Smooth muscle cell (in vitro differentiated cells): ENCODE measurements around the gene EEF1AKMT3. TPM values are rescaled to one million over a fixed set of nuclear protein-coding genes. Genes with fewer than 3 reads are reported as not detected.

Experiments
- DNase-seq: peaks from one replicate; lab custom pipeline; 2025; ENCODE audit not compliant: unreplicated experiment; lab: John Stamatoyannopoulos, UW
- H2AFZ ChIP-seq: fragments of 200-600 bp; sonication (generic); 2 replicates; pipeline ENCODE4 v1.6.0; 2016; ENCODE audit warnings: antibody characterized with exemption, low read depth, mild to moderate bottlenecking
- H3F3A ChIP-seq: fragments of 200-600 bp; sonication (generic); 2 replicates; pipeline ENCODE4 v1.6.0; 2017; ENCODE audit warnings: antibody characterized with exemption, low read depth
- H3K27ac ChIP-seq: fragments of 200-600 bp; sonication (generic); 2 replicates; pipeline ENCODE4 v1.5.1; 2016; ENCODE audit warnings: low read depth, mild to moderate bottlenecking
- H3K27me3 ChIP-seq: fragments of 200-600 bp; sonication (generic); 2 replicates; pipeline ENCODE4 v1.6.1; 2016; ENCODE audit warnings: low read depth, mild to moderate bottlenecking
- H3K36me3 ChIP-seq: fragments of 200-600 bp; sonication (generic); 2 replicates; pipeline ENCODE4 v1.5.1; 2016; ENCODE audit warnings: low read depth
- H3K4me1 ChIP-seq: fragments of 200-600 bp; sonication (generic); 2 replicates; pipeline ENCODE4 v1.5.1; 2016; ENCODE audit warnings: low read depth
- H3K4me2 ChIP-seq: fragments of 200-600 bp; sonication (generic); 2 replicates; pipeline ENCODE4 v1.6.0; 2016; ENCODE audit warnings: mild to moderate bottlenecking
- H3K4me3 ChIP-seq: fragments of 200-600 bp; sonication (generic); 2 replicates; pipeline ENCODE4 v1.5.1; 2016; ENCODE audit warnings: mild to moderate bottlenecking
- H3K79me2 ChIP-seq: fragments of 200-600 bp; sonication (generic); 2 replicates; pipeline ENCODE4 v1.6.0; 2016; ENCODE audit warnings: low read depth, mild to moderate bottlenecking
- H3K9ac ChIP-seq: fragments of 200-600 bp; sonication (generic); 2 replicates; pipeline ENCODE4 v1.6.0; 2016; ENCODE audit warnings: low read depth
- H3K9me3 ChIP-seq: fragments of 200-600 bp; sonication (generic); replicated peaks from 2 replicates; pipeline ENCODE4 v1.5.1; 2016; ENCODE audit warnings: low read depth
- H4K20me1 ChIP-seq: fragments of 200-600 bp; sonication (generic); 2 replicates; pipeline ENCODE4 v1.6.0; 2016; ENCODE audit warnings: low read depth
- CTCF ChIP-seq: fragments of 200-600 bp; sonication (generic); IDR thresholded peaks from 2 replicates; pipeline ENCODE4 v1.5.1; 2017; ENCODE audit warnings: borderline replicate concordance, mild to moderate bottlenecking, antibody characterized with exemption; ENCODE audit not compliant: insufficient read depth, poor library complexity, severe bottlenecking
- WGBS: methylation state at CpG from one replicate; pipeline ENCODE4 v1.1.7; 2016; ENCODE audit warnings: low lambda C conversion rate; 5-methylcytosine and 5-hydroxymethylcytosine counted together
- polyA plus RNA-seq: library from polyadenylated mRNA; unstranded; fragments of >200 nt; fragmentation: Nextera tagmentation; extraction: Ambion mirVana; gene quantifications from 2 replicates; pipeline ENCODE4 v1.2.1, GENCODE V29; 2016
- total RNA-seq: library from RNA; depleted of rRNA; stranded (reverse); fragments of >200 nt; gene quantifications from 2 replicates; pipeline ENCODE4 v1.2.3, GENCODE V29; 2014

Gene EEF1AKMT3
- total and polyA plus RNA-seq, 2 experiments from 2014 or later: 8.0 to 9.0 TPM

GRCh38 chr12:57755454-57756372 lies 16.7 kb upstream of the EEF1AKMT3 start:
- H3K36me3 ChIP-seq: no peaks in the 10 kb centered on the region
- H3K9ac ChIP-seq: no peak overlapping the region
- 1% methylated on average over 57 of the region's 76 CpGs for WGBS
- H2AFZ ChIP-seq: no peak overlapping the region
- peak overlapping the region; percentile 63 for H3K4me3 ChIP-seq
- no peak overlapping the region for H3K27ac ChIP-seq
- H3K4me1 ChIP-seq: peaks cover 23% of the 10 kb centered on the region
- peak overlapping the region; percentile 94 for H3K4me2 ChIP-seq
- H3K9me3 ChIP-seq: no peaks in the 10 kb centered on the region
- no peak for DNase-seq
- TF ChIP-seq CTCF: no peak
- peaks cover 9% of the 10 kb centered on the region for H3K79me2 ChIP-seq
- peaks cover 35% of the 10 kb centered on the region for H3K27me3 ChIP-seq
- peaks cover 10% of the 10 kb centered on the region for H4K20me1 ChIP-seq
- peaks cover 7% of the 10 kb centered on the region for H3F3A ChIP-seq

- DNase-seq: no peak
- peak overlapping the region; percentile 94 for H3K4me2 ChIP-seq
- WGBS: 17% methylated on average over 22 of the region's 22 CpGs
These were observed 15.7 kb upstream of the EEF1AKMT3 start for GRCh38 chr12:57756406-57757341.

GRCh38 chr12:57757771-57758170 lies 14.6 kb upstream of the EEF1AKMT3 start:
- WGBS: 91% methylated on average over 4 of the region's 4 CpGs
- H3K27ac ChIP-seq: no peak overlapping the region
- no peak overlapping the region for H3K4me3 ChIP-seq
- DNase-seq: no peak
- H3K9me3 ChIP-seq: no peaks in the 10 kb centered on the region
- H3K36me3 ChIP-seq: no peaks in the 10 kb centered on the region
- peaks cover 51% of the 10 kb centered on the region for H3K27me3 ChIP-seq
- no peaks in the 10 kb centered on the region for H3K79me2 ChIP-seq
- H3K4me2 ChIP-seq: no peak overlapping the region
- H2AFZ ChIP-seq: no peak overlapping the region
- TF ChIP-seq CTCF: no peak
- no peak overlapping the region for H3K9ac ChIP-seq
- H3K4me1 ChIP-seq: peaks cover 18% of the 10 kb centered on the region
- H3F3A ChIP-seq: peaks cover 7% of the 10 kb centered on the region
- peaks cover 10% of the 10 kb centered on the region for H4K20me1 ChIP-seq

More at GRCh38 chr12:57756406-57757341, 15.7 kb upstream of the EEF1AKMT3 start:
- H3K4me3 ChIP-seq: peak overlapping the region; percentile 63
- no peak overlapping the region for H3K27ac ChIP-seq
- no peaks in the 10 kb centered on the region for H3K9me3 ChIP-seq
- H3F3A ChIP-seq: peaks cover 7% of the 10 kb centered on the region
- H3K4me1 ChIP-seq: peaks cover 20% of the 10 kb centered on the region
- H3K27me3 ChIP-seq: peaks cover 40% of the 10 kb centered on the region
- TF ChIP-seq CTCF: peak; percentile 60
- H4K20me1 ChIP-seq: peaks cover 10% of the 10 kb centered on the region
- no peaks in the 10 kb centered on the region for H3K36me3 ChIP-seq
- H2AFZ ChIP-seq: no peak overlapping the region
- H3K9ac ChIP-seq: no peak overlapping the region
- no peaks in the 10 kb centered on the region for H3K79me2 ChIP-seq
